B cell (primary cell): ENCODE measurements around the gene VIPR2.

Experiments
- CTCF ChIP-seq: fragments of 200-600 bp; IDR thresholded peaks from one replicate; pipeline ENCODE4 v1.8.0; 2022; ENCODE audit warnings: antibody characterized with exemption, mild to moderate bottlenecking
- EZH2 ChIP-seq: IDR thresholded peaks from 2 replicates; pipeline ENCODE4 v1.6.1; 2012; ENCODE audit warnings: borderline replicate concordance, low read depth, mild to moderate bottlenecking, moderate library complexity, low read length; ENCODE audit not compliant: insufficient read depth, poor library complexity, severe bottlenecking

DNA sequence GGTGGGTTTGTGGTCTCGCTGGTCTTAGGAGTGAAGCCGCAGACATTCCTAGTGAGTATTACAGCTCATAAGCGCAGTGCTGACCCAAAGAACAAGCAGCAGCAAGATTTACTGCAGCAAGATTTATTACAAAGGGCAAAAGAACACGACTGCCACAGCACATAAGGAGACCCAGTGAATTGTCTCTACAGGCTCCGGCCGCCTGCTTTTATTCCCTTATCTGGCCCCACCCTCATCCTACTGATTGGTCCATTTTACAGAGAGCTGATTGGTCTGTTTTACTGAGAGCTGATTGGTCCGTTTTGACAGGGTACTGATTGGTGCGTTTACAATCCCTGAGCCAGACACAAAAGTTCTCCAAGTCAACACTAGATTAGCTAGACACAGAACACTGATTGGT, 82.1 kb downstream of the VIPR2 start:
- TF ChIP-seq CTCF: no peak
- no peak for TF ChIP-seq EZH2
